HCT116 (cell line): Measurements from ENCODE around the gene NF2. TPM values are rescaled to one million over a fixed set of nuclear protein-coding genes. Genes with fewer than 3 reads are reported as not detected.

Experiments
- ATAC-seq: fragments of 200-7000 bp; cut with Tn5 transposase; 2 replicates; pipeline ENCODE4 v1.9.1; 2020; ENCODE audit warnings: mild to moderate bottlenecking, moderate library complexity
- BruUV-seq: library from RNA; stranded (reverse); fragments of 400-500 nt; replicated peaks from 2 replicates; lab custom pipeline; 2021; lab: Mats Ljungman, UMichigan
- CTCF ChIA-PET: fragments of 300-600 bp; sonication (Branson Sonifier 250); formaldehyde crosslinking; loops from one replicate; lab custom pipeline; 2021; ENCODE audit warnings: antibody characterized with exemption; lab: Charles Lee
- POLR2A ChIA-PET: fragments of 300-600, 350-600 bp; sonication (Branson Sonifier 250); formaldehyde crosslinking; loops from one replicate; lab custom pipeline; 2021; ENCODE audit warnings: antibody characterized with exemption; lab: Charles Lee
- RAD21 ChIA-PET, 2 experiments: fragments of 300-600 bp; sonication (Branson Sonifier 250); formaldehyde crosslinking; loops; one replicate each; lab custom pipeline; 2023; ENCODE audit warnings: low total read pairs in 2 of 2; ENCODE audit not compliant: uncharacterized antibody in 2 of 2, unreplicated experiment in 2 of 2, low non-redundant PET in 1 of 2; lab: Charles Lee
- DNase-seq: peaks from one replicate; pipeline ENCODE4 v3.0.0-alpha.2; 2010; ENCODE audit warnings: low read depth, low spot score
- H2AFZ ChIP-seq: fragments of 200-600 bp; shearing (Covaris generic), sonication (generic); 2 replicates; pipeline ENCODE4 v1.6.1; 2017; ENCODE audit warnings: low read depth, mixed run types, mixed read lengths, antibody characterized with exemption, low read length; ENCODE audit not compliant: poor library complexity, severe bottlenecking
- H3K27ac ChIP-seq: 2 replicates; pipeline ENCODE4 v1.5.1; 2012; ENCODE audit warnings: low read depth, low read length
- H3K27me3 ChIP-seq: fragments of 200-600 bp; sonication (generic); 2 replicates; pipeline ENCODE4 v1.6.1; 2016; ENCODE audit warnings: mixed run types, low read length, mixed read lengths; ENCODE audit not compliant: insufficient read depth
- H3K36me3 ChIP-seq, 2 experiments: fragments of 200-500 bp in 1 of 2; fragments of 200-600 bp in 1 of 2; sonication (Bioruptor generic) in 1 of 2; sonication (generic) in 1 of 2; 2 replicates each; pipeline versions ENCODE4 v1.5.1 to v1.6.1; 2014 to 2016; ENCODE audit warnings: low read length in 2 of 2, inconsistent platforms in 1 of 2, mixed read lengths in 1 of 2, mixed run types in 1 of 2; ENCODE audit not compliant: insufficient read depth in 2 of 2, control insufficient read depth in 1 of 2
- H3K4me1 ChIP-seq, 2 experiments: fragments of 200-600 bp in 1 of 2; sonication (generic) in 1 of 2; 2 replicates each; pipeline versions ENCODE4 v1.5.1 to v1.6.1; 2012 to 2017; ENCODE audit warnings: low read length in 2 of 2, inconsistent platforms in 1 of 2, mild to moderate bottlenecking in 1 of 2, mixed read lengths in 1 of 2, mixed run types in 1 of 2, moderate library complexity in 1 of 2; ENCODE audit not compliant: insufficient read depth in 2 of 2, control insufficient read depth in 1 of 2
- H3K4me2 ChIP-seq: fragments of 200-600 bp; sonication (generic); 2 replicates; pipeline ENCODE4 v1.6.1; 2017; ENCODE audit warnings: mixed run types, low read length, mixed read lengths
- H3K4me3 ChIP-seq, 2 experiments: fragments of 200-600 bp in 1 of 2; sonication (generic) in 1 of 2; replicated peaks in 1 of 2; 2 replicates each; pipeline ENCODE4 v1.5.1; 2011 to 2016; ENCODE audit warnings: low read length in 2 of 2, control low read depth in 1 of 2, low read depth in 1 of 2, mild to moderate bottlenecking in 1 of 2, mixed read lengths in 1 of 2, mixed run types in 1 of 2
- H3K79me2 ChIP-seq: fragments of 200-600 bp; sonication (generic); 2 replicates; pipeline ENCODE4 v1.6.1; 2017; ENCODE audit warnings: mild to moderate bottlenecking, mixed run types, low read length, moderate library complexity, mixed read lengths; ENCODE audit not compliant: insufficient read depth
- H3K9ac ChIP-seq: fragments of 200-600 bp; sonication (generic); 2 replicates; pipeline ENCODE4 v1.6.1; 2016; ENCODE audit warnings: low read length, mixed read lengths
- H3K9me2 ChIP-seq: fragments of 200-600 bp; sonication (generic), shearing (Covaris generic); 2 replicates; pipeline ENCODE4 v1.6.1; 2017; ENCODE audit warnings: mixed run types, mild to moderate bottlenecking, moderate library complexity; ENCODE audit not compliant: insufficient read depth
- H3K9me3 ChIP-seq, 2 experiments: fragments of 200-500 bp in 1 of 2; fragments of 200-600 bp in 1 of 2; sonication (Bioruptor generic) in 1 of 2; sonication (generic) in 1 of 2; 2 replicates each; pipeline ENCODE4 v1.6.1; 2014 to 2017; ENCODE audit warnings: low read length in 2 of 2, mixed read lengths in 2 of 2, inconsistent platforms in 1 of 2, low read depth in 1 of 2, mild to moderate bottlenecking in 1 of 2, mixed run types in 1 of 2, moderate library complexity in 1 of 2; ENCODE audit not compliant: control insufficient read depth in 1 of 2, insufficient read depth in 1 of 2
- H4K20me1 ChIP-seq: fragments of 200-600 bp; sonication (generic), shearing (Covaris generic); 2 replicates; pipeline ENCODE4 v1.6.1; 2017; ENCODE audit warnings: mixed run types, mild to moderate bottlenecking, moderate library complexity; ENCODE audit not compliant: insufficient read depth
- CBX3 ChIP-seq: IDR thresholded peaks from 2 replicates; pipeline ENCODE4 v1.6.1; 2012; ENCODE audit warnings: low read depth
- CEBPB ChIP-seq: IDR thresholded peaks from 2 replicates; pipeline ENCODE4 v1.6.1; 2012; ENCODE audit warnings: low read depth
- EGR1 ChIP-seq: IDR thresholded peaks from 2 replicates; pipeline ENCODE4 v1.6.1; 2012; ENCODE audit warnings: low read depth
- ELF1 ChIP-seq: IDR thresholded peaks from 2 replicates; pipeline ENCODE4 v1.6.1; 2012; ENCODE audit warnings: low read depth, borderline replicate concordance
- EZH2 ChIP-seq: fragments of 200-600 bp; sonication (generic); IDR thresholded peaks from 2 replicates; pipeline ENCODE4 v1.6.1; 2017; ENCODE audit warnings: antibody characterized with exemption, mixed run types
- EZH2phosphoT487 ChIP-seq: fragments of 200-600 bp; IDR thresholded peaks from 2 replicates; pipeline ENCODE4 v1.6.1; 2018; ENCODE audit warnings: antibody characterized with exemption, borderline replicate concordance
- JUND ChIP-seq: IDR thresholded peaks from 2 replicates; pipeline ENCODE4 v1.6.1; 2012
- POLR2A ChIP-seq: IDR thresholded peaks from 2 replicates; pipeline ENCODE4 v1.7.0; 2011; ENCODE audit warnings: borderline replicate concordance; ENCODE audit not compliant: insufficient read depth, insufficient read length; ENCODE audit errors: extremely low read depth
- RAD21 ChIP-seq: IDR thresholded peaks from 2 replicates; pipeline ENCODE4 v1.6.1; 2012; ENCODE audit warnings: low read depth, mild to moderate bottlenecking
- SIN3A ChIP-seq: IDR thresholded peaks from 2 replicates; pipeline ENCODE4 v1.6.1; 2012; ENCODE audit warnings: low read depth
- SP1 ChIP-seq: IDR thresholded peaks from 2 replicates; pipeline ENCODE4 v1.6.1; 2012; ENCODE audit warnings: low read depth
- TCF7L2 ChIP-seq: IDR thresholded peaks from 2 replicates; pipeline ENCODE4 v1.7.0; 2011; ENCODE audit warnings: borderline replicate concordance, inconsistent platforms; ENCODE audit not compliant: insufficient read depth, insufficient read length; ENCODE audit errors: extremely low read depth
- ZNF274 ChIP-seq: fragments of 200-500 bp; sonication (Bioruptor generic); IDR thresholded peaks from 2 replicates; pipeline ENCODE4 v1.6.1; 2014; ENCODE audit warnings: mild to moderate bottlenecking, low read depth, low read length, inconsistent platforms
- intact Hi-C: fragments of 100-400 bp; cut with micrococcal nuclease; formaldehyde crosslinking; loops from 2 replicates; pipeline ENCODE4 v1.10.0; 2022
- total RNA-seq: library from RNA; stranded (reverse); gene quantifications from one replicate; pipeline ENCODE4 v1.2.1, GENCODE V29; 2021; ENCODE audit not compliant: unreplicated experiment
- TF ChIP-seq, protein P1 (sequence below): IDR thresholded peaks from 2 replicates; pipeline ENCODE4 v1.6.1; 2012; ENCODE audit warnings: low read depth
- TF ChIP-seq, protein P2 (sequence below): IDR thresholded peaks from 2 replicates; pipeline ENCODE4 v1.6.1; 2012
- TF ChIP-seq, protein P3 (sequence below), 3 experiments: fragments of 200-600 bp in 1 of 3; sonication (generic) in 1 of 3; IDR thresholded peaks in 2 of 3; conservative IDR thresholded peaks in 1 of 3; 2 replicates each; pipeline ENCODE4 v1.5.1; 2012 to 2017; ENCODE audit warnings: low read depth in 2 of 3, low read length in 2 of 3, antibody characterized with exemption in 1 of 3, borderline replicate concordance in 1 of 3, control low read depth in 1 of 3, mild to moderate bottlenecking in 1 of 3, mixed read lengths in 1 of 3, mixed run types in 1 of 3, moderate library complexity in 1 of 3; ENCODE audit not compliant: insufficient read depth in 1 of 3
- TF ChIP-seq, protein P4 (sequence below): IDR thresholded peaks from 2 replicates; pipeline ENCODE4 v1.6.1; 2011; ENCODE audit warnings: mild to moderate bottlenecking, low read length, moderate library complexity; ENCODE audit not compliant: insufficient replicate concordance; ENCODE audit errors: extremely low read depth

Gene NF2
- total RNA-seq, 1 experiment from 2014 or later = 70.2 TPM

DNA sequence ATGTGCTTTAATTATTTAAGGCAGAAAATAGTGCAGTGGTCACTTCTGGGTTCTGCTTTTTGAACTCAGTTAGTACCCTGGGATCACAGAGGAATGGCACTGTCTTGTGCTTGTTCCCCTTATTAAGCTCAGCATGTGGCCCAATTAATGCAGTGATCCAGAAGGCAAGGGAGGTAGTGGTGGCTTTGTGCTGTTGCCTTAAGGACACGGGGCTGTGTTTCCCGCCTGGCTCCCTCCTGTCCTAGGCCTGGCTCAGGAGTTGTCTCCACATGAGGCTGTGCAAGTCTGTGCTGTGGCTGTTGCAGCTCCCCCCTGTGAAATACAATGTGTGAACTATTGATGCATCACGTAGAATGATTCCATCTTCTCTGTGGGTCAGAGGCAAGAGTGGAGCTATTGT is 67.2 kb downstream of the NF2 start:
- ChIA-PET POLR2A (no interaction called here), CTCF (no interaction called here), RAD21 (no interaction called here)
- Histone ChIP-seq H3K4me1 (no peaks in the 10 kb centered on the region), H3K4me3 (no peak overlapping the region), H3K4me2 (no peak overlapping the region), H3K9me2 (no peaks in the 10 kb centered on the region), H3K9ac (no peak overlapping the region), H4K20me1 (no peaks in the 10 kb centered on the region), H3K27me3 (no peaks in the 10 kb centered on the region), H3K9me3 (no peaks in the 10 kb centered on the region), H2AFZ (no peak overlapping the region), H3K79me2 (no peaks in the 10 kb centered on the region), H3K27ac (no peak overlapping the region), H3K36me3 (peaks cover 19 to 48% of the 10 kb centered on the region in 2 experiments; a peak in 3 of 4 replicates)
- ATAC-seq (no peak), DNase-seq (no peak)
- BruUV-seq = no TSS peak
- intact Hi-C loops = no loop called here
- TF ChIP-seq JUND = no peak
- no peak for TF ChIP-seq ZNF274
- no peak for TF ChIP-seq SIN3A
- TF ChIP-seq EZH2phosphoT487 = no peak
- no peak for TF ChIP-seq EGR1
- TF ChIP-seq ELF1 = no peak
- no peak for TF ChIP-seq EZH2
- TF ChIP-seq SP1 = no peak
- TF ChIP-seq CEBPB = no peak
- TF ChIP-seq CBX3 = no peak
- TF ChIP-seq, protein P1, sequence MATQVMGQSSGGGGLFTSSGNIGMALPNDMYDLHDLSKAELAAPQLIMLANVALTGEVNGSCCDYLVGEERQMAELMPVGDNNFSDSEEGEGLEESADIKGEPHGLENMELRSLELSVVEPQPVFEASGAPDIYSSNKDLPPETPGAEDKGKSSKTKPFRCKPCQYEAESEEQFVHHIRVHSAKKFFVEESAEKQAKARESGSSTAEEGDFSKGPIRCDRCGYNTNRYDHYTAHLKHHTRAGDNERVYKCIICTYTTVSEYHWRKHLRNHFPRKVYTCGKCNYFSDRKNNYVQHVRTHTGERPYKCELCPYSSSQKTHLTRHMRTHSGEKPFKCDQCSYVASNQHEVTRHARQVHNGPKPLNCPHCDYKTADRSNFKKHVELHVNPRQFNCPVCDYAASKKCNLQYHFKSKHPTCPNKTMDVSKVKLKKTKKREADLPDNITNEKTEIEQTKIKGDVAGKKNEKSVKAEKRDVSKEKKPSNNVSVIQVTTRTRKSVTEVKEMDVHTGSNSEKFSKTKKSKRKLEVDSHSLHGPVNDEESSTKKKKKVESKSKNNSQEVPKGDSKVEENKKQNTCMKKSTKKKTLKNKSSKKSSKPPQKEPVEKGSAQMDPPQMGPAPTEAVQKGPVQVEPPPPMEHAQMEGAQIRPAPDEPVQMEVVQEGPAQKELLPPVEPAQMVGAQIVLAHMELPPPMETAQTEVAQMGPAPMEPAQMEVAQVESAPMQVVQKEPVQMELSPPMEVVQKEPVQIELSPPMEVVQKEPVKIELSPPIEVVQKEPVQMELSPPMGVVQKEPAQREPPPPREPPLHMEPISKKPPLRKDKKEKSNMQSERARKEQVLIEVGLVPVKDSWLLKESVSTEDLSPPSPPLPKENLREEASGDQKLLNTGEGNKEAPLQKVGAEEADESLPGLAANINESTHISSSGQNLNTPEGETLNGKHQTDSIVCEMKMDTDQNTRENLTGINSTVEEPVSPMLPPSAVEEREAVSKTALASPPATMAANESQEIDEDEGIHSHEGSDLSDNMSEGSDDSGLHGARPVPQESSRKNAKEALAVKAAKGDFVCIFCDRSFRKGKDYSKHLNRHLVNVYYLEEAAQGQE = no peak
- TF ChIP-seq, protein P2, sequence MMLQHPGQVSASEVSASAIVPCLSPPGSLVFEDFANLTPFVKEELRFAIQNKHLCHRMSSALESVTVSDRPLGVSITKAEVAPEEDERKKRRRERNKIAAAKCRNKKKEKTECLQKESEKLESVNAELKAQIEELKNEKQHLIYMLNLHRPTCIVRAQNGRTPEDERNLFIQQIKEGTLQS = no peak
- TF ChIP-seq, protein P3, sequence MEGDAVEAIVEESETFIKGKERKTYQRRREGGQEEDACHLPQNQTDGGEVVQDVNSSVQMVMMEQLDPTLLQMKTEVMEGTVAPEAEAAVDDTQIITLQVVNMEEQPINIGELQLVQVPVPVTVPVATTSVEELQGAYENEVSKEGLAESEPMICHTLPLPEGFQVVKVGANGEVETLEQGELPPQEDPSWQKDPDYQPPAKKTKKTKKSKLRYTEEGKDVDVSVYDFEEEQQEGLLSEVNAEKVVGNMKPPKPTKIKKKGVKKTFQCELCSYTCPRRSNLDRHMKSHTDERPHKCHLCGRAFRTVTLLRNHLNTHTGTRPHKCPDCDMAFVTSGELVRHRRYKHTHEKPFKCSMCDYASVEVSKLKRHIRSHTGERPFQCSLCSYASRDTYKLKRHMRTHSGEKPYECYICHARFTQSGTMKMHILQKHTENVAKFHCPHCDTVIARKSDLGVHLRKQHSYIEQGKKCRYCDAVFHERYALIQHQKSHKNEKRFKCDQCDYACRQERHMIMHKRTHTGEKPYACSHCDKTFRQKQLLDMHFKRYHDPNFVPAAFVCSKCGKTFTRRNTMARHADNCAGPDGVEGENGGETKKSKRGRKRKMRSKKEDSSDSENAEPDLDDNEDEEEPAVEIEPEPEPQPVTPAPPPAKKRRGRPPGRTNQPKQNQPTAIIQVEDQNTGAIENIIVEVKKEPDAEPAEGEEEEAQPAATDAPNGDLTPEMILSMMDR (IDR thresholded peaks at IDR 0.05 in 2 of 3, conservative IDR thresholded peaks at IDR 0.05 in 1 of 3; ENCODE audit: borderline replicate concordance in 1 of 3, insufficient read depth in 1 of 3, low read depth in 2 of 3, low read length in 2 of 3) = no peak
- TF ChIP-seq RAD21 = no peak
- TF ChIP-seq, protein P4, sequence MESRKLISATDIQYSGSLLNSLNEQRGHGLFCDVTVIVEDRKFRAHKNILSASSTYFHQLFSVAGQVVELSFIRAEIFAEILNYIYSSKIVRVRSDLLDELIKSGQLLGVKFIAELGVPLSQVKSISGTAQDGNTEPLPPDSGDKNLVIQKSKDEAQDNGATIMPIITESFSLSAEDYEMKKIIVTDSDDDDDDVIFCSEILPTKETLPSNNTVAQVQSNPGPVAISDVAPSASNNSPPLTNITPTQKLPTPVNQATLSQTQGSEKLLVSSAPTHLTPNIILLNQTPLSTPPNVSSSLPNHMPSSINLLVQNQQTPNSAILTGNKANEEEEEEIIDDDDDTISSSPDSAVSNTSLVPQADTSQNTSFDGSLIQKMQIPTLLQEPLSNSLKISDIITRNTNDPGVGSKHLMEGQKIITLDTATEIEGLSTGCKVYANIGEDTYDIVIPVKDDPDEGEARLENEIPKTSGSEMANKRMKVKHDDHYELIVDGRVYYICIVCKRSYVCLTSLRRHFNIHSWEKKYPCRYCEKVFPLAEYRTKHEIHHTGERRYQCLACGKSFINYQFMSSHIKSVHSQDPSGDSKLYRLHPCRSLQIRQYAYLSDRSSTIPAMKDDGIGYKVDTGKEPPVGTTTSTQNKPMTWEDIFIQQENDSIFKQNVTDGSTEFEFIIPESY = no peak
- no peak for TF ChIP-seq TCF7L2
- TF ChIP-seq POLR2A = no peak
